Rectal smooth muscle tissue (tissue), 1 donor: Measurements from ENCODE around the gene VMP1.
"Not testable (repeated sequence)": the region's sequence is repeated elsewhere in the genome, so short reads cannot be mapped to it uniquely, and the experiment has no call there.

ENCODE experiments used
- H3K27ac ChIP-seq: one replicate; pipeline ENCODE4 v1.7.0; 2013; ENCODE audit warnings: low read depth, low read length, inconsistent platforms
- H3K27me3 ChIP-seq: one replicate; pipeline ENCODE4 v1.7.0; 2013; ENCODE audit warnings: low read length; ENCODE audit not compliant: control insufficient read depth, insufficient read depth
- H3K36me3 ChIP-seq: one replicate; pipeline ENCODE4 v1.7.0; 2013; ENCODE audit warnings: low read length; ENCODE audit not compliant: control insufficient read depth, insufficient read depth
- H3K4me1 ChIP-seq: one replicate; pipeline ENCODE4 v1.7.0; 2013; ENCODE audit warnings: low read length; ENCODE audit not compliant: control insufficient read depth, insufficient read depth
- H3K4me3 ChIP-seq: one replicate; pipeline ENCODE4 v1.7.0; 2013; ENCODE audit warnings: low read length
- H3K9ac ChIP-seq: one replicate; pipeline ENCODE4 v1.7.0; 2013; ENCODE audit warnings: low read length

The VMP1 gene

GRCh38 chr17:59845595-59846393 lies 138.3 kb downstream of the VMP1 start:
- no peak overlapping the region for H3K9ac ChIP-seq
- peak overlapping the region; percentile 84 for H3K27ac ChIP-seq
- H3K27me3 ChIP-seq, result no peaks in the 10 kb centered on the region
- H3K4me3 ChIP-seq, result peak overlapping the region; percentile 36
- H3K36me3 ChIP-seq, result peaks cover 4% of the 10 kb centered on the region
- H3K4me1 ChIP-seq, result peaks cover 20% of the 10 kb centered on the region

DNA sequence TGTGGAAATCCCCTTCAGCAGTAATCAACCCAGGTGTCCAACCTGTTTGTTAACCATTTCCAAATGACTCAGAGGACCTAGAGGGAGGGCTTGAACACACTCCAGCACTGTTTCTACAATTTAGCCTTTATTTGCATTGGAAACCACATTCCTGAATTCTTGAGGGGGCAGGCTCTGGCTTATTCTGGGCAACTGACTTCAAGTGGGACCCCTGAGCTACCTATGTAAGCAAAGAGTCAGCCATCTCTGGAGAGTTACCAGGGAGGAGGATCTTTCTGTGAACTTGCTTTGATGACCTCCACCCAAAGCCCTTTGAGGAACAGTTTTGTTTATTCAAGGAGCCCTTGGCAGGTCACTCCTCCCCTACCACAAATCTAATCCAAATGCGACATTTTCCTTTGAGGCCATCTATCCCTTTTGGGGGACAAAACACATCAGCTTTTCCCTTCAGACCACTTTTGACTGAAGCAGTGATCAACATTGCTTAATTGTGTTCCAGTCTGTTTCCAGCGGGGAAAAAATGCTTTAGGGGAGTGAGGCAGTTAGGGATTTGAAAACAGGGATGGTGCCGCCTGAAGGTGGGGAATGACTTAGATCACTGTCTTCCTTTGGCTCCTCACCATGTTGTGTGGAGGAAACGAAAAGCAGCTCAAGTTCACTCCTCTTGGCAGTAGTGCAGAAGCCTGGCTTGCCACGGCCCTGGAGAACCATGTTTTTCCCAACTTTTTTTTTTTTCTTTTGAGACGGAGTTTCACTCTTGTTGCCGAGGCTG lies 139.1 kb downstream of the VMP1 start:
- Histone ChIP-seq H3K9ac (peak overlapping the region; percentile 4), H3K27me3 (no peaks in the 10 kb centered on the region), H3K4me3 (peak overlapping the region; percentile 36), H3K4me1 (peaks cover 26% of the 10 kb centered on the region), H3K36me3 (no peaks in the 10 kb centered on the region), H3K27ac (peak overlapping the region; percentile 84)

- Histone ChIP-seq H3K27ac (no peak overlapping the region), H3K27me3 (no peaks in the 10 kb centered on the region), H3K36me3 (no peaks in the 10 kb centered on the region), H3K4me3 (no peak overlapping the region), H3K4me1 (peaks cover 35% of the 10 kb centered on the region), H3K9ac (no peak overlapping the region)
These were observed 140.9 kb downstream of the VMP1 start for GRCh38 chr17:59848385-59848668.

DNA sequence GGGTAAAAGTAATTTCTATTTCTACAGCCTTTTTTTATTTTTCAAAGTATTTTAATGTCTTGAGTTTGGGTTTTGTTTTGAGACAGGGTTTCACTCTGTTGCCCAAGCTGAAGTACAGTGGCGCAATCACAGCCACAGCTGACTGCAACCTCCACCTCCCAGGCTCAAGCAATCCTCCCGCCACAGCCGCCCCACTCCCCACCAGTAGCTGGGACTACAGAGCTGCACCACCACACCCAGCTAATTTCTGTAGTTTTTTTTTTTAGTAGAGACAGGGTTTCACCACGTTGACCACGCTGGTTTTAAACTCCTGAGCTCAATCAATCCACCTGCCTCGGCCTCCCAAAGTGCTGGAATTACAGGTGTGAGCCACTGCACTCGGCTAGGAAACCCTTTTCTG lies 141.3 kb downstream of the VMP1 start:
- Histone ChIP-seq H3K4me3 (peak overlapping the region; percentile 18), H3K9ac (no peak overlapping the region), H3K27ac (peak overlapping the region; percentile 21), H3K27me3 (no peaks in the 10 kb centered on the region), H3K4me1 (peaks cover 35% of the 10 kb centered on the region), H3K36me3 (no peaks in the 10 kb centered on the region)

GRCh38 chr17:59850311-59850710 lies 142.9 kb downstream of the VMP1 start:
- not testable (repeated sequence) for H3K27me3 ChIP-seq, H3K9ac ChIP-seq, H3K36me3 ChIP-seq, H3K4me3 ChIP-seq
- Histone ChIP-seq H3K4me1 (peaks cover 34% of the 10 kb centered on the region), H3K27ac (peak overlapping the region; percentile 96)

- Histone ChIP-seq H3K4me3 (peak overlapping the region; percentile 6), H3K4me1 (peaks cover 22% of the 10 kb centered on the region), H3K27ac (peak overlapping the region; percentile 96), H3K27me3 (no peaks in the 10 kb centered on the region), H3K9ac (no peak overlapping the region), H3K36me3 (no peaks in the 10 kb centered on the region)
These were observed 144.3 kb downstream of the VMP1 start for GRCh38 chr17:59851439-59852375.

- H3K36me3 ChIP-seq, H3K9ac ChIP-seq, H3K27me3 ChIP-seq, H3K4me3 ChIP-seq: not testable (repeated sequence)
- H3K4me1 ChIP-seq, result peaks cover 15% of the 10 kb centered on the region
- peak overlapping the region; percentile 96 for H3K27ac ChIP-seq
These were observed 145.4 kb downstream of the VMP1 start for GRCh38 chr17:59852847-59853167.

- Histone ChIP-seq H3K9ac (no peak overlapping the region), H3K4me1 (peaks cover 15% of the 10 kb centered on the region), H3K27ac (peak overlapping the region; percentile 96), H3K27me3 (no peaks in the 10 kb centered on the region), H3K4me3 (no peak overlapping the region), H3K36me3 (no peaks in the 10 kb centered on the region)
These were observed 145.9 kb downstream of the VMP1 start for GRCh38 chr17:59853168-59853918.

DNA sequence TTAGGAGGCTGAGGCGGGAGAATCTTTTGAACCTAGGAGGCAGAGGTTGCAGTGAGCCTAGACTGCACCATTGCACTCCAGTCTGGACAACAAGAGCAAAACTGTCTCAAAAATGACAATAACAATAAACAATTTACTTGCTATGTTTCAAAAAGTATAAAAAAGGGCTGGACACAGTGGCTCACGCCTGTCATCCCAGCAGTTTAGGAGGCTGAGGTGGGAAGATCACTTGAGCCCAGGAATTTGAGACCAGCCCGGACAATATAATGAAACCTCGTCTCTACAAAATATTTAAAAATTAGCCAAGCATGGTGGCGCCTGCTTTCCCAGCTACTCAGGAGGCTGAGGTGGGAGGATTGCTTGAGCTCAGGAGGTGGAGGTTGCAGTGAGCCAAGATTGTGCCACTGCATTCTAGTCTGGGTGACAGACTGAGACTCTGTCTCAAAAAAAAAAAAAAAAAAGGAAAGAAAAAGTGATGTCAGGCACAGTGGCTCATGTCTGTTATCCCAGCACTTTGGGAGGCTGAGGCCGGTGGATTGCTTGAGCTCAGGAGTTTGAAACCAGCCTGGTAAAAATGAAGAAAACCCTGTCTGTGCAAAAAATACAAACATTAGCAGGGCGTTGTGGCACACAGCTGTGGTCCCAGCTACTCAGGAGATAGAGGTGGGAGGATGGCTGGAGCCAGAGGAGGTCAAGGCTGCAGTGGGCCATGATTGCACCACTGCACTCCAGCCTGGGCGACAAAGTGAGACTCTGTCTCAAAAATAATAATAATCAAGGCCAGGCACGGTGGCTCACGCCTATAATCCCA lies 146.7 kb downstream of the VMP1 start:
- H3K4me3 ChIP-seq, H3K36me3 ChIP-seq, H3K9ac ChIP-seq, H3K27me3 ChIP-seq: not testable (repeated sequence)
- Histone ChIP-seq H3K27ac (peak overlapping the region; percentile 96), H3K4me1 (peaks cover 15% of the 10 kb centered on the region)

DNA sequence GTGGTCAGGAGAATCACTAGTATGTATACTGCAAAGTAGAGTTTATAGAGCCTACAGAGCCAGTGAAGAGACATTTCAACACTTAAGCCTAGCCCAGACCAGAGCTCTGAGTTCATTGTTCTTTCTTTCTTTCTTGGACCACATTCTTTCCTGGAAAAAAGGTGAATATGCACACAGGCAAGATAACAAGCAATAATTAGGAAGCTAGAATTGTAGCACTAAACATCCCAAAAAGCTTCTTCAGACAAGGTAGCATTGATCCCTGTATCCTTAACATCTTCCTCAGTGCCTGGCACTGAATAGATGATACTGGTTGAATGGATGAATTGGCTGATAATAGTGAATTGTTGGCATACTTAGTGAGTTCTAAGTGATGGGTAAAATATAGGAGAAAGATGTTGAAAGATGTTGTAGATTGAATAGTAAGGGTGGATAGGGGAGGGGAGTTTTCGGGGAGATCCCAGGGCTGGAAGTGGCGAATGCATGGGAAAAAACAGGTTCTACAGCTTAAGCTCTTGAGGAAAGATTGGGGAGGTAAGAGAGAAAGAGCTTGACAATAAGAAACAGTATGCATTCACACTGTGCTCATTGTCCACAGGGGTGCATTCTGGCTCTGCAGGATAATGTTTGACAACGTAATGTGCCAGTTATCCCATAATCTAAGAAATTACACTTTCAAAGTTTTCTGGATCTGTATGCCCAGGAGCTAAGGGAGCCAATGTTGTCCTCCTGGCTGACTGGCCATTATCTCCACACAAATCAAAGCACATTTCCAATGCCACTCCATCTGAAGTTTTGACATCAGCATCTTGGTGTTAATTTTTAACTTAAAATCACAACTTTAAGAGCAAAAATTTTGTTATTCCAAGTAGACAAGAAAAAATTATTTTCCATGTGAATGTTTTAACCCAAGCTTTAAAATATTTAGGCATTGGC lies 149.7 kb downstream of the VMP1 start:
- no peak overlapping the region for H3K27ac ChIP-seq
- H3K4me1 ChIP-seq, result peaks cover 5% of the 10 kb centered on the region
- no peak overlapping the region for H3K9ac ChIP-seq
- H3K27me3 ChIP-seq, result no peaks in the 10 kb centered on the region
- no peak overlapping the region for H3K4me3 ChIP-seq
- no peaks in the 10 kb centered on the region for H3K36me3 ChIP-seq
